Body of pancreas (tissue), 4 donors: ENCODE data around the gene BCAT1.

Experiments used
- POLR2A ChIP-seq, 3 donors: fragments of 450-650 bp; IDR thresholded peaks; one replicate each; pipeline ENCODE4 v1.6.1; 2016; ENCODE audit warnings: antibody characterized with exemption in 3 of 3, mild to moderate bottlenecking in 2 of 3
- TF ChIP-seq, protein P1 (sequence below), 7 experiments: fragments of 450-650 bp in 4 of 7; fragments of 200-600 bp in 3 of 7; sonication (generic) in 3 of 7; IDR thresholded peaks; one replicate each; pipeline ENCODE4 v1.5.1; 2016 to 2019; ENCODE audit warnings: antibody characterized with exemption in 7 of 7

DNA sequence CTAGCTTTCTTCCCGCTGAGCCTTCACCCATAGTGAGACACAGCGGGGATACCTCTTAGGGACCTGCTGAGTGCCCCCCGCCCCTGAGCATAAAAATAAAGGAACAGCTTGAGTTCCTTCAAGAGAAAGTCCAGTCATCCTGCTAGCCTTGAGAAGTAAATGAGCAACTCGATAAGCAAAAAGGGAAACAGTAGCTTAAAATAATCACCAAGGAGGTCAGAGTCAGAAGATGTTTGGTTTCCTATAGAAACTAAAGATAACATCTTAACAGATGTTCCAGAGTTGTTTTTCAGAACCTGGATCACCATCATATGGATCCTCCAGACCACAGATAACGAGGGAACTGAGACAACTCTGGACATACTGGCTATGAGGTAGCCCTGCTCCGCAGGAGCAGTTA lies 94.0 kb downstream of the BCAT1 start:
- TF ChIP-seq, protein P1, sequence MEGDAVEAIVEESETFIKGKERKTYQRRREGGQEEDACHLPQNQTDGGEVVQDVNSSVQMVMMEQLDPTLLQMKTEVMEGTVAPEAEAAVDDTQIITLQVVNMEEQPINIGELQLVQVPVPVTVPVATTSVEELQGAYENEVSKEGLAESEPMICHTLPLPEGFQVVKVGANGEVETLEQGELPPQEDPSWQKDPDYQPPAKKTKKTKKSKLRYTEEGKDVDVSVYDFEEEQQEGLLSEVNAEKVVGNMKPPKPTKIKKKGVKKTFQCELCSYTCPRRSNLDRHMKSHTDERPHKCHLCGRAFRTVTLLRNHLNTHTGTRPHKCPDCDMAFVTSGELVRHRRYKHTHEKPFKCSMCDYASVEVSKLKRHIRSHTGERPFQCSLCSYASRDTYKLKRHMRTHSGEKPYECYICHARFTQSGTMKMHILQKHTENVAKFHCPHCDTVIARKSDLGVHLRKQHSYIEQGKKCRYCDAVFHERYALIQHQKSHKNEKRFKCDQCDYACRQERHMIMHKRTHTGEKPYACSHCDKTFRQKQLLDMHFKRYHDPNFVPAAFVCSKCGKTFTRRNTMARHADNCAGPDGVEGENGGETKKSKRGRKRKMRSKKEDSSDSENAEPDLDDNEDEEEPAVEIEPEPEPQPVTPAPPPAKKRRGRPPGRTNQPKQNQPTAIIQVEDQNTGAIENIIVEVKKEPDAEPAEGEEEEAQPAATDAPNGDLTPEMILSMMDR (IDR thresholded peaks at IDR 0.05) = no peak
- peak in 1 of 3 donors; percentile 51 for TF ChIP-seq POLR2A (IDR thresholded peaks at IDR 0.05)
